ENCODE data around the gene MRPS27. TPM values are rescaled to one million over a fixed set of nuclear protein-coding genes. Genes with fewer than 3 reads are reported as not detected.

The MRPS27 gene
- total and polyA plus RNA-seq, 4 donors: 17.6 to 38.7 (median 34.9) TPM

DNA sequence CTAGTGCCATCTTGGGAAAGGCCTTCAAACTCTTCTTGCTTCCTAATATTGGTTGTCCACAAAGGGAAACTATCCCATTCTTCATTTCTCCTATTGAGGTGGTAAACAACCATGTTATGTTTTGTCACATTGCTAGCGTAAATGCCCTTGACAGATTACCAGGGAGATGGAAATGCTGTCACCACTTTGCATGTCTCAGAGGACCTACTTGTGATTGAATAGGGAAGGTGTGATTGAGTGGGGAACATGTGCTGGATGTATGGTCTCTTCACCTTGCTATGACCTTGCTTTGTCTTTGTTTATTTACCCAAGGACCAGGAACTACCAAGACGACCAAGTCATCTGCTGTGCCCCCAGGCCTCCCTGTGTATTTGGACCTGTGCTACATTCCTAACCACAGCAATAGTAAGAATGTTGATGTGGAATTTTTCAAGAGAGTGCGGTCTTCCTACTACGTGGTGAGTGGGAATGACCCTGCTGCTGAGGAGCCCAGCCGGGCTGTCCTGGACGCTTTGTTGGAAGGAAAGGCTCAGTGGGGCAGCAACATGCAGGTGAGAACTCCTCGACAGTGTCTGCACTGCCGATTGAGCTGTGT, 116.7 kb downstream of the MRPS27 start:
- H3K27ac ChIP-seq (ENCODE audit: low read depth in 1 of 2, low read length in 2 of 2): no peak overlapping the region
- H3K4me3 ChIP-seq (ENCODE audit: low read depth in 1 of 3, low read length in 3 of 3): no peak overlapping the region
- no peak for TF ChIP-seq EGR1 (IDR thresholded peaks at IDR 0.05; ENCODE audit: low read depth in 2 of 2)
- TF ChIP-seq TAF1 (conservative IDR thresholded peaks at IDR 0.05): no peak
- no peak for DNase-seq (ENCODE audit: low spot score)
- H3K9ac ChIP-seq (ENCODE audit: low read depth in 1 of 2, low read length in 2 of 2): no peak overlapping the region
- 90% methylated on average over 8 of the region's 8 CpGs for WGBS
- H3K36me3 ChIP-seq (ENCODE audit: control insufficient read depth in 4 of 4, insufficient read depth in 3 of 4, low read depth in 1 of 4, low read length in 3 of 4): no peaks in the 10 kb centered on the region
- no peaks in the 10 kb centered on the region for H3K27me3 ChIP-seq (ENCODE audit: control insufficient read depth in 4 of 4, insufficient read depth in 4 of 4, low read length in 3 of 4)
- H3K9me3 ChIP-seq (ENCODE audit: control insufficient read depth in 4 of 4, low read length in 3 of 4): no peaks in the 10 kb centered on the region
- H3K4me1 ChIP-seq (ENCODE audit: control insufficient read depth in 4 of 4, insufficient read depth in 4 of 4, low read length in 3 of 4): no peaks in the 10 kb centered on the region

DNA sequence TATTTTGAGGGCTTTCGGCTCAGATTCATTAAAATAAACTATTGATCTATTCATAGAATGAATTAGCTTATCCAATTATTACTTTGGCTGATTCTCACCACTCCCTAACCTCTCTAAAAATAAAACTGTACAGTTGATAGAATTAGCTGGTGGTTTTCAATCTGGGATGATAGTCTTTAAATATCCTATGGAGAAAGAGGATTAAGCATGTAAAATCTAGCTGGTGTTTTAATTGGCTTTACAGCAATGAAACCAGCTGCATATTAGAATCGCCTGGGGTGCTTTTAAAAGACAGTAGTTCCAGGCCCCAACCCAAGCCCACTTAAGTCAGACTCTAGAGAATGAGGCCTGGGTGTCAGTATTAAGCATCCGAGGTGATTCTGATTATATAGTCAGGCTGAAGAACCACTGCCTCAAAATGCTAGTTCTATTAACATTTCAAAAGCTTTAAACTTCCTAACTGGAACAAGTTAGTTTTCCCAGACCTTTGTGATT, 117.7 kb downstream of the MRPS27 start:
- no peaks in the 10 kb centered on the region for H3K36me3 ChIP-seq (ENCODE audit: control insufficient read depth in 4 of 4, insufficient read depth in 3 of 4, low read depth in 1 of 4, low read length in 3 of 4)
- H3K27me3 ChIP-seq (ENCODE audit: control insufficient read depth in 4 of 4, insufficient read depth in 4 of 4, low read length in 3 of 4): no peaks in the 10 kb centered on the region
- no peak for DNase-seq (ENCODE audit: low spot score)
- H3K9ac ChIP-seq (ENCODE audit: low read depth in 1 of 2, low read length in 2 of 2): no peak overlapping the region
- no peaks in the 10 kb centered on the region for H3K9me3 ChIP-seq (ENCODE audit: control insufficient read depth in 4 of 4, low read length in 3 of 4)
- H3K4me1 ChIP-seq (ENCODE audit: control insufficient read depth in 4 of 4, insufficient read depth in 4 of 4, low read length in 3 of 4): no peaks in the 10 kb centered on the region
- no peak overlapping the region for H3K27ac ChIP-seq (ENCODE audit: low read depth in 1 of 2, low read length in 2 of 2)
- no peak overlapping the region for H3K4me3 ChIP-seq (ENCODE audit: low read depth in 1 of 3, low read length in 3 of 3)
- TF ChIP-seq TAF1 (conservative IDR thresholded peaks at IDR 0.05) (no peak), RAD21 (IDR thresholded peaks at IDR 0.05) (no peak), FOXA1 (IDR thresholded peaks at IDR 0.05) (no peak), HNF4A (conservative IDR thresholded peaks at IDR 0.05) (no peak), NR2F2 (IDR thresholded peaks at IDR 0.05) (no peak), YY1 (IDR thresholded peaks at IDR 0.05) (no peak), FOXA2 (IDR thresholded peaks at IDR 0.05) (no peak)
- TF ChIP-seq, protein P1, sequence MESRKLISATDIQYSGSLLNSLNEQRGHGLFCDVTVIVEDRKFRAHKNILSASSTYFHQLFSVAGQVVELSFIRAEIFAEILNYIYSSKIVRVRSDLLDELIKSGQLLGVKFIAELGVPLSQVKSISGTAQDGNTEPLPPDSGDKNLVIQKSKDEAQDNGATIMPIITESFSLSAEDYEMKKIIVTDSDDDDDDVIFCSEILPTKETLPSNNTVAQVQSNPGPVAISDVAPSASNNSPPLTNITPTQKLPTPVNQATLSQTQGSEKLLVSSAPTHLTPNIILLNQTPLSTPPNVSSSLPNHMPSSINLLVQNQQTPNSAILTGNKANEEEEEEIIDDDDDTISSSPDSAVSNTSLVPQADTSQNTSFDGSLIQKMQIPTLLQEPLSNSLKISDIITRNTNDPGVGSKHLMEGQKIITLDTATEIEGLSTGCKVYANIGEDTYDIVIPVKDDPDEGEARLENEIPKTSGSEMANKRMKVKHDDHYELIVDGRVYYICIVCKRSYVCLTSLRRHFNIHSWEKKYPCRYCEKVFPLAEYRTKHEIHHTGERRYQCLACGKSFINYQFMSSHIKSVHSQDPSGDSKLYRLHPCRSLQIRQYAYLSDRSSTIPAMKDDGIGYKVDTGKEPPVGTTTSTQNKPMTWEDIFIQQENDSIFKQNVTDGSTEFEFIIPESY (IDR thresholded peaks at IDR 0.05): no peak
- WGBS: 87% methylated on average over 3 of the region's 3 CpGs

DNA sequence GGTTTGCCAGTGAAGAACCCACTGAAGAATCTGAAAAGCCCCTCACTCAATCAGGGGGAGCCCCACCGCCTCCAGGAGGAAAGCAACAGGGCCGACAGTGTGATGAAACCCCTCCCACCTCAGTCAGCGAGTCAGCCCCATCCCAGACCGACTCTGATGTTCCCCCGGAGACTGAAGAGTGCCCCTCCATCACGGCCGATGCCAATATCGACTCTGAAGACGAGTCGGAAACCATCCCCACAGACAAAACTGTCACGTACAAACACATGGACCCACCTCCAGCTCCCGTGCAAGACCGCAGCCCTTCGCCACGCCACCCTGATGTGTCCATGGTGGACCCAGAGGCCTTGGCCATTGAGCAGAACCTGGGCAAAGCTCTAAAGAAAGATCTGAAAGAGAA, 120.4 kb downstream of the MRPS27 start:
- Histone ChIP-seq H3K4me1 (ENCODE audit: control insufficient read depth in 4 of 4, insufficient read depth in 4 of 4, low read length in 3 of 4) (no peaks in the 10 kb centered on the region), H3K36me3 (ENCODE audit: control insufficient read depth in 4 of 4, insufficient read depth in 3 of 4, low read depth in 1 of 4, low read length in 3 of 4) (no peaks in the 10 kb centered on the region), H3K27me3 (ENCODE audit: control insufficient read depth in 4 of 4, insufficient read depth in 4 of 4, low read length in 3 of 4) (no peaks in the 10 kb centered on the region), H3K4me3 (ENCODE audit: low read depth in 1 of 3, low read length in 3 of 3) (no peak overlapping the region), H3K9me3 (ENCODE audit: control insufficient read depth in 4 of 4, low read length in 3 of 4) (no peaks in the 10 kb centered on the region), H3K9ac (ENCODE audit: low read depth in 1 of 2, low read length in 2 of 2) (no peak overlapping the region), H3K27ac (ENCODE audit: low read depth in 1 of 2, low read length in 2 of 2) (no peak overlapping the region)
- no peak for TF ChIP-seq TAF1 (conservative IDR thresholded peaks at IDR 0.05)
- TF ChIP-seq FOXA1 (IDR thresholded peaks at IDR 0.05): no peak
- TF ChIP-seq JUND (IDR thresholded peaks at IDR 0.05): no peak
- no peak for TF ChIP-seq EGR1 (IDR thresholded peaks at IDR 0.05; ENCODE audit: low read depth in 2 of 2)
- DNase-seq (ENCODE audit: low spot score): no peak
- WGBS: 93% methylated on average over 15 of the region's 15 CpGs

- no peak overlapping the region for H3K9ac ChIP-seq (ENCODE audit: low read depth in 1 of 2, low read length in 2 of 2)
- H3K36me3 ChIP-seq (ENCODE audit: control insufficient read depth in 4 of 4, insufficient read depth in 3 of 4, low read depth in 1 of 4, low read length in 3 of 4): no peaks in the 10 kb centered on the region
- H3K27me3 ChIP-seq (ENCODE audit: control insufficient read depth in 4 of 4, insufficient read depth in 4 of 4, low read length in 3 of 4): no peaks in the 10 kb centered on the region
- WGBS: 94% methylated on average over 5 of the region's 5 CpGs
- no peak overlapping the region for H3K27ac ChIP-seq (ENCODE audit: low read depth in 1 of 2, low read length in 2 of 2)
- no peak for DNase-seq (ENCODE audit: low spot score)
- H3K4me1 ChIP-seq (ENCODE audit: control insufficient read depth in 4 of 4, insufficient read depth in 4 of 4, low read length in 3 of 4): no peaks in the 10 kb centered on the region
- TF ChIP-seq RXRA (IDR thresholded peaks at IDR 0.05) (no peak), RAD21 (IDR thresholded peaks at IDR 0.05) (no peak), JUND (IDR thresholded peaks at IDR 0.05) (no peak), NR2F2 (IDR thresholded peaks at IDR 0.05) (no peak), TAF1 (conservative IDR thresholded peaks at IDR 0.05) (no peak), HNF4A (conservative IDR thresholded peaks at IDR 0.05) (no peak), YY1 (IDR thresholded peaks at IDR 0.05) (no peak), FOXA1 (IDR thresholded peaks at IDR 0.05) (no peak), FOXA2 (IDR thresholded peaks at IDR 0.05) (no peak), EGR1 (IDR thresholded peaks at IDR 0.05; ENCODE audit: low read depth in 2 of 2) (no peak), HNF4G (IDR thresholded peaks at IDR 0.05) (no peak), REST (IDR thresholded peaks at IDR 0.05) (no peak), SP1 (IDR thresholded peaks at IDR 0.05) (no peak)
- TF ChIP-seq, protein P1 (IDR thresholded peaks at IDR 0.05): no peak
- no peaks in the 10 kb centered on the region for H3K9me3 ChIP-seq (ENCODE audit: control insufficient read depth in 4 of 4, low read length in 3 of 4)
- H3K4me3 ChIP-seq (ENCODE audit: low read depth in 1 of 3, low read length in 3 of 3): no peak overlapping the region
Observed at GRCh38 chr5:72197393-72197792, 122.6 kb downstream of the MRPS27 start.

All from liver (tissue), 9 donors.